ENCODE measurements around the gene PTGDS.

The PTGDS gene

DNA sequence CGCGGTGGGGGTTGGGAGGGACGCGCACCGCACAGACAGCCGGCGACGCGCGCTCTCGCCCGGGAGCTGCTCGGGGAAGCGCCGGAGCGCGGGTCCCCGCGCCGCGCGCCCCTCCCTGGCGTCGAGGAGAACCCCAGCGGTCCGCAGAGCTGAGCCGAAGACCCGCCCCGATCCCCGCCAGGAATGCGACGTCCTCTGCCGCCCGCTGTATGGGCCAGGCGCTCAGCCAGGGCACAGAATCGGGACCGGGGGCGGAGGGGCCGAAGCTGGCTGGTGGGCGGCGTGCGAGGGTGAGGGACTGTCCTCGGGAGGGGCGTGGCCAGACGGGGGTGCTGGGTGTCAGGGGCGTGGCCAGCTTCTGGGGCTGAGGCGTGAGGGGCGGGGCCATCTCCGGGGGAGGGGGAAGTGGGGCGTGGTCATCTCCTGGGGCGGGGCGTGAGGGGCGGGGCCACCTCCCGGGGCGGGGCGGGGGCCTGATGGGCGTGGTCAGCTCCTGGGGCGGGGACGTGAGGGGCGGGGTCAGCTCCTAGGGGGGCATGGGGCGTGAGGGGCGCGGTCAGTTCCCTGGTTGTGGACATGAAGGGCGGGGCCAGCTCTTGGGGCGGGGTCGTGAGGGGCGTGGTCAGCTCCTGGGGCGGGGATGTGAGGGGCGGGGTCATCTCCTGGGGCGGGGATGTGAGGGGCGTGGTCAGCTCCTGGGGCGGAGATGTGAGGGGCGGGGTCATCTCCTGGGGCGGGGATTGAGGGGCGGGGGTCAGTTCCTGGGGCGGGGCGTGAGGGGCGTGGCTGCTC lies 965 bp downstream of the PTGDS start:
- Histone ChIP-seq H3K4me2 (ENCODE audit: low read length, poor library complexity, severe bottlenecking) (peak overlapping the region; percentile 59), H3K79me1 (replicated peaks; ENCODE audit: low read length, poor library complexity, severe bottlenecking) (no peaks in the 10 kb centered on the region), H3K14ac (ENCODE audit: low read length in 2 of 2) (peak overlapping the region in 1 of 2 experiments; percentile 72), H3K18ac (ENCODE audit: low read depth in 1 of 2, low read length in 2 of 2) (peak overlapping the region; percentile 1 to 75), H3K9me3 (ENCODE audit: control insufficient read depth, low read length) (no peaks in the 10 kb centered on the region), H3K9ac (ENCODE audit: low read length) (peak overlapping the region; percentile 26), H2BK120ac (ENCODE audit: low read depth, low read length) (no peak overlapping the region), H2BK5ac (ENCODE audit: low read depth, low read length, poor library complexity, severe bottlenecking) (no peak overlapping the region), H3K4me1 (ENCODE audit: control insufficient read depth, insufficient read depth, low read depth, low read length) (peaks cover 30% of the 10 kb centered on the region), H4K91ac (ENCODE audit: low read length) (peak overlapping the region; percentile 81), H2BK12ac (ENCODE audit: low read length in 2 of 2) (peak overlapping the region in 1 of 2 experiments; percentile 23), H2AFZ (ENCODE audit: low read depth, low read length) (peak overlapping the region; percentile 1), H3K4ac (ENCODE audit: low read depth in 1 of 2, low read length in 2 of 2) (peak overlapping the region in 1 of 2 experiments; percentile 82), H4K8ac (ENCODE audit: low read length) (peak overlapping the region; percentile 88), H3K36me3 (ENCODE audit: control insufficient read depth in 1 of 2, insufficient read depth in 2 of 2, low read depth in 1 of 2, low read length in 2 of 2) (peaks cover 0 to 4% of the 10 kb centered on the region in 2 experiments), H3K27ac (ENCODE audit: low read length, poor library complexity, severe bottlenecking) (no peak overlapping the region), H3K4me3 (ENCODE audit: insufficient read depth in 1 of 2, low read depth in 1 of 2, low read length in 2 of 2) (peak overlapping the region; percentile 67 to 68), H3K23ac (ENCODE audit: low read length in 2 of 2) (no peak overlapping the region), H2BK15ac (ENCODE audit: low read depth, poor library complexity, severe bottlenecking) (no peak overlapping the region), H2AK5ac (ENCODE audit: low read length, severe bottlenecking) (no peak overlapping the region), H3K27me3 (ENCODE audit: control insufficient read depth in 1 of 2, insufficient read depth in 1 of 2, low read length in 2 of 2) (peaks cover 10 to 31% of the 10 kb centered on the region in 2 experiments)
- 2% methylated on average over 48 of the region's 78 CpGs for WGBS
- DNase-seq: peak; percentile 66

DNA sequence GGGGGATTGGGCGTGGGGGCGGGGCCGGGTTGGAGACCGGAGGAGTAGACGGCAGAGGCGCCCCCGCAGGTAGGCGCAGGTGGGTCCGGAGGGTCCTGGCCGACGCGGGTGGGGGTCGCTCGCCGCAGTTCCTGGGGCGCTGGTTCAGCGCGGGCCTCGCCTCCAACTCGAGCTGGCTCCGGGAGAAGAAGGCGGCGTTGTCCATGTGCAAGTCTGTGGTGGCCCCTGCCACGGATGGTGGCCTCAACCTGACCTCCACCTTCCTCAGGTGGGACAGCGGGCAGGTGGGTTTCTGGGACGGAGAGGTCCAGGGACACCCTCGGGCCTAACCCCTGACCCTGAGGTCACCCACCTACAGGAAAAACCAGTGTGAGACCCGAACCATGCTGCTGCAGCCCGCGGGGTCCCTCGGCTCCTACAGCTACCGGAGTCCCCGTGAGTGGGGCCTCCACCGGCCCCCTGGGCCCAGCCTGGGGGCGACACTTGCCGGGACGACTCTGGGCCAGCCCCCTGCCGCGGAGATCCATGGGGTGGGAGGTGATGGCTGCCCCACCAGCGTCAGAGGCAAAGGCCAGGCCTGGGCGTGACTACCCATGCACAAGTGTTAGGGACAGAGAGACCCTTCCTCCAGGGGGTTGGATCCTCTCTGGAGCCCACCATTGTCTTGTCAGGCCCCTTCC lies 1.7 kb downstream of the PTGDS start:
- Histone ChIP-seq H3K4me1 (ENCODE audit: control insufficient read depth, insufficient read depth, low read depth, low read length) (peaks cover 30% of the 10 kb centered on the region), H3K4me2 (ENCODE audit: low read length, poor library complexity, severe bottlenecking) (no peak overlapping the region), H2BK5ac (ENCODE audit: low read depth, low read length, poor library complexity, severe bottlenecking) (no peak overlapping the region), H3K27ac (ENCODE audit: low read length, poor library complexity, severe bottlenecking) (no peak overlapping the region), H2AFZ (ENCODE audit: low read depth, low read length) (no peak overlapping the region), H4K91ac (ENCODE audit: low read length) (no peak overlapping the region), H3K27me3 (ENCODE audit: control insufficient read depth in 1 of 2, insufficient read depth in 1 of 2, low read length in 2 of 2) (peaks cover 17 to 38% of the 10 kb centered on the region in 2 experiments), H3K23ac (ENCODE audit: low read length in 2 of 2) (no peak overlapping the region), H3K14ac (ENCODE audit: low read length in 2 of 2) (no peak overlapping the region), H2BK15ac (ENCODE audit: low read depth, poor library complexity, severe bottlenecking) (no peak overlapping the region), H3K79me1 (replicated peaks; ENCODE audit: low read length, poor library complexity, severe bottlenecking) (no peaks in the 10 kb centered on the region), H2BK120ac (ENCODE audit: low read depth, low read length) (no peak overlapping the region), H2BK12ac (ENCODE audit: low read length in 2 of 2) (no peak overlapping the region), H3K18ac (ENCODE audit: low read depth in 1 of 2, low read length in 2 of 2) (no peak overlapping the region), H3K4ac (ENCODE audit: low read depth in 1 of 2, low read length in 2 of 2) (no peak overlapping the region), H4K8ac (ENCODE audit: low read length) (no peak overlapping the region), H3K4me3 (ENCODE audit: insufficient read depth in 1 of 2, low read depth in 1 of 2, low read length in 2 of 2) (no peak overlapping the region), H3K9me3 (ENCODE audit: control insufficient read depth, low read length) (no peaks in the 10 kb centered on the region), H2AK5ac (ENCODE audit: low read length, severe bottlenecking) (no peak overlapping the region), H3K36me3 (ENCODE audit: control insufficient read depth in 1 of 2, insufficient read depth in 2 of 2, low read depth in 1 of 2, low read length in 2 of 2) (peaks cover 0 to 4% of the 10 kb centered on the region in 2 experiments), H3K9ac (ENCODE audit: low read length) (no peak overlapping the region)
- no peak for DNase-seq
- WGBS: 58% methylated on average over 38 of the region's 41 CpGs

DNA sequence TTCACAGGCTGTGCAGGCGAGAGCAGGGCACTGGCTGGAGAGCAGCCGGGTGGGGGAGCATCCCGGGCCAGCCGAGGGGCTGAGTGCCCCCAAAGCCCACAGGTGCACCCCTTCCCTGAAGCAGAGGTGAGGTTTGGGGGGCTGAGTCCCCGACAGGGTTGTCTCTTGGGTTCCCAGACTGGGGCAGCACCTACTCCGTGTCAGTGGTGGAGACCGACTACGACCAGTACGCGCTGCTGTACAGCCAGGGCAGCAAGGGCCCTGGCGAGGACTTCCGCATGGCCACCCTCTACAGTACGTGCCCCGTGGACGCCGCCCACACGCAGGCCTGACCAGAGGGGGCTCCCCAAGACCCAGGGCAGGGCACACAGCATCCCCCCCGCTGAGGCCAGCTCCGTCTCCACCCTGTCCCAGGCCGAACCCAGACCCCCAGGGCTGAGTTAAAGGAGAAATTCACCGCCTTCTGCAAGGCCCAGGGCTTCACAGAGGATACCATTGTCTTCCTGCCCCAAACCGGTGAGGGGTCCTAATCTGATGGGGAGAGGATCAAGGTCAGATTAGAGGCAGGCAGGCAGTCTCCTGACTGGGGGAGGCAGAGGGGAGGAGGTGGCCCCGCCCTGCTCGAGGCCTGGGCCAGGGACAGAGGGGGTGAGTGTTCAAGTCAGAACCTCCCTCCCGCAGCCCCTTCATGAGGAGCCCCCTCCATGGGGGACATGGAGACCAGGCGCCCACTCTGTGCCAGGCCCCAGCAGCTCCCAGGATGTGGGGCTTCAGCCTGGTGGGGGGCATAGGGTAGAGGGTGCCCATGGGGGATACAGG lies 2.7 kb downstream of the PTGDS start:
- Histone ChIP-seq H3K9me3 (ENCODE audit: control insufficient read depth, low read length) (no peaks in the 10 kb centered on the region), H3K4me3 (ENCODE audit: insufficient read depth in 1 of 2, low read depth in 1 of 2, low read length in 2 of 2) (no peak overlapping the region), H3K79me1 (replicated peaks; ENCODE audit: low read length, poor library complexity, severe bottlenecking) (no peaks in the 10 kb centered on the region), H3K9ac (ENCODE audit: low read length) (no peak overlapping the region), H2AK5ac (ENCODE audit: low read length, severe bottlenecking) (no peak overlapping the region), H3K23ac (ENCODE audit: low read length in 2 of 2) (no peak overlapping the region), H3K4me2 (ENCODE audit: low read length, poor library complexity, severe bottlenecking) (no peak overlapping the region), H2BK5ac (ENCODE audit: low read depth, low read length, poor library complexity, severe bottlenecking) (no peak overlapping the region), H2BK12ac (ENCODE audit: low read length in 2 of 2) (no peak overlapping the region), H2AFZ (ENCODE audit: low read depth, low read length) (no peak overlapping the region), H4K91ac (ENCODE audit: low read length) (no peak overlapping the region), H3K27me3 (ENCODE audit: control insufficient read depth in 1 of 2, insufficient read depth in 1 of 2, low read length in 2 of 2) (peaks cover 27 to 46% of the 10 kb centered on the region in 2 experiments), H4K8ac (ENCODE audit: low read length) (no peak overlapping the region), H2BK120ac (ENCODE audit: low read depth, low read length) (no peak overlapping the region), H3K27ac (ENCODE audit: low read length, poor library complexity, severe bottlenecking) (no peak overlapping the region), H2BK15ac (ENCODE audit: low read depth, poor library complexity, severe bottlenecking) (no peak overlapping the region), H3K36me3 (ENCODE audit: control insufficient read depth in 1 of 2, insufficient read depth in 2 of 2, low read depth in 1 of 2, low read length in 2 of 2) (peaks cover 0 to 4% of the 10 kb centered on the region in 2 experiments), H3K4me1 (ENCODE audit: control insufficient read depth, insufficient read depth, low read depth, low read length) (peaks cover 34% of the 10 kb centered on the region), H3K4ac (ENCODE audit: low read depth in 1 of 2, low read length in 2 of 2) (no peak overlapping the region), H3K18ac (ENCODE audit: low read depth in 1 of 2, low read length in 2 of 2) (no peak overlapping the region), H3K14ac (ENCODE audit: low read length in 2 of 2) (no peak overlapping the region)
- 95% methylated on average over 26 of the region's 26 CpGs for WGBS
- no peak for DNase-seq

Data from mesenchymal stem cell (in vitro differentiated cells and primary cell).